G401.6 (cell line): ENCODE measurements around the gene CLIC1.

Experiments
- FAIRE-seq: peaks from 2 replicates; lab custom pipeline; 2012; peaks lifted over from hg19 to GRCh38; lab: Jason Lieb, UNC

Gene CLIC1

GRCh38 chr6:31701666-31702404, 34.5 kb downstream of the CLIC1 start:
- no peak for FAIRE-seq

- no peak for FAIRE-seq
Measured at GRCh38 chr6:31700740-31701401, 35.5 kb downstream of the CLIC1 start.

DNA sequence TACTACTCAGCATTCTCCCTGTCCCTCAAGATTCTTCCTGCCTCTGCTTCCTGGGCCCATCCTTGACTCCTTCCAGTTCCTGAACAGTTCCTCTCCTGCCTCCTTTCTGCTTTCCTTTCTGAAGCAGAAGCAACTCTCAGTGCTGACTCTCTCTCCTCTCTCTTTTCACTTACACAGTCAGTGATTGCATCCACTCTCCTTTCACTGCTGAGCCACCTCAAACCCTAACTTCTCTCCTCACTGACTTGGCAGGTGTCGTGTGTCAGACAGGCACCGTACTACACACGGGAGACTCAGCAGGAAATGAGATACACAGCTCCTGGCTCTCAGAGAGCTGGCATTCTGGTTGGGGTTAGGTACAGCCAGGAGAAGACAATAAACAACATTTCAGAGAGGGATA, 38.8 kb downstream of the CLIC1 start:
- no peak for FAIRE-seq

- FAIRE-seq, result no peak
Measured at GRCh38 chr6:31693535-31693934, 42.8 kb downstream of the CLIC1 start.

GRCh38 chr6:31692886-31693285, 43.4 kb downstream of the CLIC1 start:
- no peak for FAIRE-seq

DNA sequence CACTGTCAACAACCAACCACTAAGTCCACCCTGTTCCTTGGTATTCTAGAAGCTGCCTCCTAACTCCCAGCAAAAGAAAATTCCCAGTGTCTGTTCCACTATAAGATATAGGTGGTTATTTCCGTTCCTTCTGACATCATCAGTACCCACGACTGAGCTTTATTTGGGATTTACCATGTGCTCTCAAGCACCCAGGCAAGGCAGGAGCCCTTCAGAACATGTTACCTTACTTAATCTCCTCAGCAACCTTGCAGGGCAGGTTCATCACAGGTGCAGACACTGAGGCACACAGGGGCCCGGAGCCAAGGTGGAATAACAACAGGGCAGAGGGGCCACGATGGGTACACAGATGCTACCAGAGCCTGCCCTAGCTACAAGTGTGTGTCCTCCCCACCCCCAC, 44.0 kb downstream of the CLIC1 start:
- FAIRE-seq, result no peak

GRCh38 chr6:31691564-31692108, 44.7 kb downstream of the CLIC1 start:
- FAIRE-seq, result no peak

GRCh38 chr6:31691078-31691463, 45.3 kb downstream of the CLIC1 start:
- no peak for FAIRE-seq

DNA sequence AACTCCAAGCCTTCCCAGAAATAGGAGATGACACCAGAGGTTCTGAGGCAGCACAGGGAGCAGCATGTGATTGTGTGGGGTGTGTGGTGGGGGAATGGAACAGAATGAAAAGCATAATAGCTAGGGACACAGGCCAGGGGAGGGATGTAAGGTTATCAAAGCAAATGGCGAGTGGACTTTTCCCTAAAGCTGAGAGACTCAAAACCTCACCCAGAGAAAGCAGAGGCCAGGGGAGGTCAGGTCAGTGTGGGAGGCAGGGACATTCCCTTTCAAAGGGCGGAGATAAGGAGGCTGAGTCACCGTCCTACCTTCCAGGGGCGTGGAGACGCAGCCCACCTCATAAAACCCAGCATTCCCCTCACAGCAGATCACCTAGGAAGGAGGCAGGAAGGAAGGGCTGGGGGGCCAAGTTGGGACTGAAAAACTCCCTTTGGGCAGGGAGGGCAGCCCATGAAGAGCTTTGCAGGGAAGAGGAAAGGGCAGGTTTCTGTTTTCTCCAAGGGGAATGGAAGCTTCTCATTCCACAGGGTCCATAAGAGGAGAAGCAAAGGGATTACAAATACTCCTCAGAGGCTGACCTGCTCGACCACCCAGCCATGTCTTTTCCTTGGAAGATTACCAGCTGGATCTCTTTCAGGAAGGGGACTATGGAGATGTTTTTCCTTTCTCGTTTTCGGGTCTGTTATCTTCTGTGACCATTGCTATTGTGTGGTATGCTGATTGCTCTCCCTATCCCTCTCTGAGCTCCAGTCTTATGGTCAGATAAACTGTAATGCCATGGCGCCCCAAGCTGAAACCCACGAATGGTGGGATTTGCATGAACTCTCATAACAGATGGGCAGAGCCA, 45.9 kb downstream of the CLIC1 start:
- no peak for FAIRE-seq

DNA sequence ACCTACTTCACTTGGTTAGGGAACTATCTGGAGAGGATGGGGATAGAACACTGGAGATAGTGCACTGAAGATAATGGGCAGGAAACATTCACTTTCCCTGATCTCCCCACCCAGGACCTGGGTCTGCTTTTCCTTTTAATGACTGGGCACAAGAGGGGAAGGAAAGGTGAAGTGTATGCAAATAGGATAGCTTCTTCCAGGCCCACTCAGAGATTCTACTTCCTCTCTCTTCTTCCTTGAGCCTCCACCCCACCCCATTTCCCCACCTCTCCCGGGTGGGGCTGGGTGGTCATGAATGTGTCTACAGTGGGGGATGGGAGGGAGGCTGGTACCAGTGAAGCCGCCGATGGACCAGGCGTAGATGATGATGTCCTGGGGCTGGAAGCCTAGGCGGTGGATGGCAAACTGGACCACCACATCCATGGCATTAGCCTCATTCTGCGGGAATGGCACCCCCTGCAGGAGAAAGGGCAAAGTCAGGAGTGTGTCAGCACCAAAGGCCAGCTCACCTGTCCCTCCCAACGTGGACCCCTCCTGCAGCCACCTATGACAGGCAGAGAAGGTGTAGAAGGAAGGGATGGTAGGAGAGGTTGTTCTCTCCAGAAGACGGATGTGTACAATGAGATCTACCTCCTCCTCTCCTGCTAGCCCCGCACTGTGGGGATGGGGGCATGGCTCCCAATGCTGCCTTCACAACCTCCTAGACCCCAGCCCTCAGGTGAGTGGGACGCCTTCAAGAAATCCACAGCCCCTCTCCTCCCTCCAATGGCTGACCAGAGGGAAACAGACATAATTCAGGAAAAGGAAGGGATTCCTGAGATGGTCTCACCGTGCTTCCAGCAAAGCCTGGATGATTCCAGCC, 46.9 kb downstream of the CLIC1 start:
- no peak for FAIRE-seq

GRCh38 chr6:31687860-31688693, 48.3 kb downstream of the CLIC1 start:
- no peak for FAIRE-seq

- no peak for FAIRE-seq
Measured at GRCh38 chr6:31687321-31687720, 49.0 kb downstream of the CLIC1 start.

- FAIRE-seq, result no peak
Measured at GRCh38 chr6:31686483-31686882, 49.8 kb downstream of the CLIC1 start.

GRCh38 chr6:31683591-31683990, 52.7 kb downstream of the CLIC1 start:
- no peak for FAIRE-seq

GRCh38 chr6:31681135-31681671, 55.1 kb downstream of the CLIC1 start:
- no peak for FAIRE-seq
